ENCODE results near the gene GALNT3.

GALNT3 gene

DNA sequence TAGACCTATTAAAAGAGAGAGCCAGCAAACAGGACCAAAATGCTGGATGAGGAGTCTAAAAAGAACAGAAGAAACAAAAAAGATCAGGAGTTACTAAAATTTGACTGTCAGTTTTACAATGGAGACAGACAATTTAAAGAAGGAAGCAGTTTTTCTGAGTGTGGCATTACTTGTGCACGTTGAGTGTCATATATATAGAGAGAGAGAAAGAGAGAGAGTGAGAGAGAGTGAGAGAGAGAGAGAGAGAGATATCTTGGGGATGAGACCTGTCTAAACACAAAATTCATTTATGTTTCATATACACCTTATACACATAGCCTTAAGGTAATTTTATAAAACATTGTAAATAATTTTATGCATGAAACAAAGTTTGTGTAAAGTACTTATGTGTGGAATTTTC lies 2.1 kb upstream of the GALNT3 start:
- DNase-seq: no peak

DNA sequence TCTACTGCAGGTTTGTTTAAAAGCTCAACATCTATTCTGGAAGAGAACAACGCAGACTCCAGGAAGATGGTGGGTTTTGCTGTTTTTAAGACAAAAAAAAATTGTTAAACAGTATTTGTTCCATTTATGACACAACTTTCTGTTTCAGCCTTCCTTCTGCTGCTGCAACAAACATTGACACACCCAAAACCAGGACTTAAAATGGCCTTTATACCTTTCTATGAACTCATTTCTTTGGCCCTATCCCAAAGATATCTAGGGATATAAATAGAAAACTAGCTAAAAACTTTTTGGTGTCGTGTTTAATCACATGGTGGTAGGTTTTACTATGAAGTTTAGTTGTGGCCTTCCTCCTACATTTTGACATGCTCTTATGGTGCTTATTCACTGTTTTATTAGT lies 964 bp upstream of the GALNT3 start:
- no peak for DNase-seq

DNA sequence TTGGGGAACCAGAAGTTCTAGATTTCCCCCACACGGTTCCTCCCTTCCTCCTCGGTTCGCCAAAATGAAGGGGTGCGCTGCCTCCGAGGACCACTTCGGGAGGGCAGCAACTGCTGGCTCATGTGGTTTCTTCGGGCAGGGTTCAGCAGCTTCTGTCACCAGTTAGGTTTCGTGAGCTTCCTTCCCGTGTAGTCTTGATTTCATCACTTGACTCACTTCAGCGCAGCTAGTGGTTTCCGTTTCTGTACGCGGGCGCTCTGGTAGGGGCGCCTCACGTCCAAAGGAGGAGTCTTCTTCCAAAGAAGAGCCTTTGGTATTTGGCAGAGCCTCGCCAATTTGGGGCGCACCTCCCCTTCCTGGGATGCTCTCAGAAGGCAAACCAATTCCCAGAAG lies 485 bp upstream of the GALNT3 start:
- DNase-seq: peak; percentile 27

DNA sequence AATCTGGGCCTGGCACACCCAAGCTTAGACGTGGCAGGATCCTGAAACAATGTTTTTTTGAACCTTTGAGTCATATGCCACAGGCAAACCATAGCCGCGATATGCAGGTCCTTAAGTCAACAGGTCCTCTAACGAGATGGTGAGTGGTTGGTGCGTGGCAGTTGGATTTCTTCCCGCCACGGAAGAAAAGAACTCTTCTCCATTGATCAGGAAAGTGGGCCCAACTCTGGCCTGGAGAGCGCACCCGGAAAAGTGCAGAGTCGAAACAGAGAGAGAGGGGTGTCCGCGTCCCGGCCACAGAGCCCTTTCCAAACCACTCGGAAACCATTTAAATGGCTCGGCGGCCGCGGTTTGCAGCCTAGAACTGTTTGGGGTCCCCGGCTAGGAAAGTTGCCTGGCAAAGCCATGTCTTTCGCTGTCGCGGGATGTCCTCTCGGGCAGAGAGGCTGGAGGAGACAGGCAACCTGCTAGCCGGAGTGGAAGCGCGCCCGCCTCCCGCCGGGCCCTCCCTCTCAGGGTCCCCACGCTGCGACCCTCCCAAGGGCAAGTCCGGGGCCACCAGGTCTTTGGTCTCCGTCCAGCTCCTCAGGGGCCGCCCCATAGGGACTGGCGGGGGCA lies 777 bp downstream of the GALNT3 start:
- DNase-seq: no peak

DNA sequence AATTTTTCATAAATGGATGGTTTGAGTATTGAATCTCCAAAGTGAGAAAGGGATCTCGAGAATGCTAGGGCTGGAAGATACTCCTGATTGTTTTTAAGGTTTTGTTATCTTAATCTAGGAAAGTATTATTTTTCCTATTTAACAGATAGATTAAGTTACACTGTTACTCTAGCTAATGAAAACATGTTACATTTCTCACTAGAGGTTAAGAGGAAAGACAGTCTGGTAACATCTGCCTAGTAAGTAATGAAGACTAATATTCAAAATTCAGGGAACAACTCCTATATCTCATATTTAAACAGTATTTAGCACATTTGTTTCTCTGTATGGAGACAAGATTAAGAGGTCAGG lies 2.0 kb downstream of the GALNT3 start:
- no peak for DNase-seq

DNA sequence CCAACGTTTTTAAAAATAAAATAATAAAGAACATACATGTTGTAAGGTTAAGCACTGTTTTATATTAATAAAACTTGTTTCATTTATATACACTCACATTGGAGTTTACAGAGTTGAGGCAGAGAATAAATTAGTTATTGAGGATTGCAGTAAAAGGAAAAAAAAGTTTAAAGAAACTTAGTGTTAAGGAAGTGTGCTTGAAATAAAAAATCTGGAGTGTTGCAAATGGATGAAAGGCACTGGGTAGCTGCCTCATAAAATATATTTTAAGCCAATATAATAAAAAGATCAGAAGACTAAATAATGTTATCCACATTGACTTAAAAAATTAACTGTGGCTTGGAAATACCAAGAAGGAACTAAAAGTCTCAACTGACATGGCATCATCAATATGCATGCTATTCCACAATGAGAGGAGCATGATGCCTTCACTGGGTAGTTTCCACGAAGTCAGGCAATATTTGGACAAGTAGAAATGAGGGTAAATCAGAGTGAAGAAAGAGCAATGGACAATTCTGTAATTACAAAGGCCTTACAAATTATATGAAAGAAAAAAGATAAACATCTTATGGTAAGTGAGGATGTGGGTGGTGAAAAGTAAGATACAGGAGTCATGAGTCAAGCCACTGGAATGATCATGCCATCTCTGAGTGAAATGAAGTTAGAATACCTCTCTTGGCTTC lies 2.5 kb downstream of the GALNT3 start:
- no peak for DNase-seq

DNA sequence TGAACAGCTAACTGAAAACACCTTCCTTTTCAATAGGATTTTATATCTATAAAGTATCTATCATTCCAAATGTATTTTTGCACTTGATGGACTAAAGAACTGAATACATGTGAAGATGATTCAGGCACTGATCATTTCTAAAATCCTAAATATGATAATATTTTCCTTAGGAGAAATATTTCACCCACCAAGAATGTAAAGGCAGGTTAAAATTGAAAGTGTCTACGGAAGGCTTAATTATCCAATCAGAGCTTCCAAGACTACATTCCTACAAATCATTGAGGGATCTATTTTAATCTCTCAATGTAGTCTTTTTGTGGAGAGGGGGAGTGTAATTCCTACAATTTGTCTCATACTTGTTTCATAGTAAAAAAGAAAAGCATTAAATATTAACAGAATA lies 3.6 kb downstream of the GALNT3 start:
- no peak for DNase-seq

DNA sequence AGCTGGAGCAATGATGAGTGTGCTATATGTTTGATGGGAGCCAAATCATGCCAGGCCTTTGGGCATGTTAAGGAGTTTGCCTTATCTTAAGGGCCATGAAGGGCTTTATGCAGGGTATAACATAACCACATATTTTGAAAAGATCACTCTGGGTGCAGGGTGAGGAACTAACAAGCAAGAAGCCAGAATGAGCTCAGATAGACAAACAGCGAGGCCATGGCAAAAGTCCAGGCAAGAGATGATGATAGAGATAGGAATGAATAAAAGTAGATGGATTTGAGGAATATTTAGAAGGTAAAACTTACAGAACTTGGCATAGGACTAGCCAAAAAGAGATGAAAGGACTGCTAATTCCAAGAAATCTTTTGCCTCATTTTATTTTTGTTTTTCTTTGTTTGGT lies 6.7 kb downstream of the GALNT3 start:
- no peak for DNase-seq

DNA sequence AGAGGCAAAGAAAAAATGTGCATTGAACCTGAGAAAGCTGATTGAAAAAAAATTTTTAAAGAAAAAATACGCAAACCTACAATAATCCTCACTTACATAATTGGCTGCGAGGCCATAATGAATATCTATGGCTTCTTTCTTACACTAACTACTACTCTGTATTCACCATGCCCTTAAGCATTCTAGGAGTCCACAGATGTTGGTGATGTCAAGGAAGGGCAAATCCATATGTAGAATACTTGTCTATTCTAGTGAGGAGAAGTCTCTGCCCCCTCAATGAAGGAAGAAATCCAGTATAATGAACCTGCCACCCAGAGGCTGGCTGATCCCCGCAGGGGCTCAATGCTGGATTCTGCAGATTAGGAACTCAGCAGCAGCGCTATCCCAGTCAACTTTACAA lies 14.3 kb downstream of the GALNT3 start:
- DNase-seq: no peak

DNA sequence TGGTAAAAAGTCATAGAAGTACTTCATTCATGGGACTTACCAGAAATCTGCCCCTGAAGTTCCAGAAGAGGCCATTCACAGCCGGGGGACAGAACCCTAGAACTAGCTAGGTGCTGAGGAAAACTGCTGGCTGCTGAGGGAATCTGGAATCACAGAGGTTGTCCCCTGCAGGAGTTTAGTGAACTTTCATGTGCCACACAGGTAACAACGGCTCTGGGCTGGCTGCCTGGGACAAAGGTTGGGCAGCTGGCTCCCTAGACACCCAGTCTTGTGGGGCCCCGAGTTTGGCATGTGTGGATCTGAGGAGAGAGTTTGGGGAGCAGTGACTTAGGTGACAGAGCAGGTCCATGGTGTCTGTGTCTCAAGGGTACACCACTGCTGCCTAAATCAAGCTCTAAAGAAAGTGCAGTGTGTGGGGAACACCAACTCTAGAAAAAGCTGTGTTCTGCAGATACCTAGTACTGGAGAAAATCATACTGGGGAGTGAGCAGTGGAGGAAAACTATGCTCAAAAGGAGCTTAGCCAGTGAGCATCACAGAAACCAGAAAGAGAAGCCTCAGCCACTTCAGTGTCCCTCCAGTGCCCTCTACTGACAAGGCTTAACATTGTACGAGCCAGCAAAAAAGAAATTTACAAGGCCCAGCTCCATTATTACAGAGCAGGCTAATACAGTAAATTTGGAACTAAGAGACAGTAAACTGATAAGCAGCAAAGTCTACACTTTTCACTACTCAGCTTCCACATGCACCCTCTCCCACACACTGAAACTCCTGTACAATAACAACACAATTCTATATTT lies 15.2 kb downstream of the GALNT3 start:
- no peak for DNase-seq

DNA sequence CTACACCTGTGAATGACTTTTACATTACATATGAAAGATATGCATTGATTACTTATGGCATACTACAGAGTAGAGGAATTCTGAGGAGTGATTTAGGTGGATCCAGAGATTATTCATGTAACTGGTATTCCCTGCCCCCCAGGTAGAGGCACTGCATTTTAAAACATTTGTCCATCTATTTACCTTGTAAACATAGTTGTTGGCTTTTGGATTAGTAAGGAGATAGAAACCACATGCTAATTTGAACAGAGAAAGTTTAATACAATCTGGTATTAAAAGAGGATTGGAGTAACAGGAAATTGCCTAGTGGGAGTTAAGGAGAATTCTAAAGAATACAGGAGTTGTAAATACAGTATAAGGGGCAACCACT lies 15.9 kb downstream of the GALNT3 start:
- no peak for DNase-seq

DNA sequence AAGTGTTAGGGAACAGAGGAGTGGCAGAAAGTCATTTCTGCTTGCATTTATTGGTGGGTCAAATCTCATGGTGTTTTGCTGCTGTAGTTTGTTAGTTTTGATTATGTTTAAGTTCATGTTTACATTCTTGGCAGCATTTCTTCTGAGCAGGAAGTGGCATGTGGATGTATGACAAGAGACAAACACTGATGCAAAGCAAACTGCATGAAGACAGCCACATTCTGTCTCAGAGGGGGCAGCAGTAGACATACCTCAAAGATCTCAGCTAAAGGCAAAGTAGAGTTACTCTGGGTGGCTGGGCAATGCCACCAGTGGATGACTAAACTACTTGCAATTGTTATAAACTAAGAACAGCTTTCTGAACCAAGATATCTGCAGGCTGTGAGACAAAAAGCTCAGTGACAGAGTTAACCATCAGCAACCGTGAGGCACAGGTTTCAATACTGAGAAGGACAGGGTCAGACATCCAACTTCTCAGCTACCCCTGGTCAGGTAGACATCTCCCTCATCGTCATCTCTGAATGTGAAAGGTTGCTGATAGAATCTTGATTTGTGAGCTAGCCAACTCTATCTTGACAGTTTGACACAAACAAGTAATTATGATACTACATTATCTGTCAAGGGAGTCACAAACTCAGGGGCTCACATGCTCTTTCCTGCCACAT lies 16.4 kb downstream of the GALNT3 start:
- no peak for DNase-seq

DNA sequence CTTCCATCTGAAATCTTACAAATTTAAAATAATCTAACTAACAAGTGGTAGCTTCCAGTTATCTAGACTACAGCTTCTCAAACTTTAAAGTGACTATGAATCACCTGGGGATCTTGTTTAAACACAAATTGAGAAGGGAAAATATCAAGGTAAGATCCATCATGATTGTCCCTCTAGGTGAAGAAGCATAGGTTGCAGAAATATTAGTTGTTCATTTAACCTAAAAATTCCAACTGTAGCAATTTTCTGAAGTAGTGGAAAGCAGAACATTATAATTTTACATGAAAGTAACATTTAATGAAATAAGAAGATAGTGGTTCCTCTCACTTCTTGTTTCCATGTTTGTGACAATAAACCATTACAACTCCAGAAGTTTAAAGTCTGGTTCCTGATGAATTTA lies 17.3 kb downstream of the GALNT3 start:
- DNase-seq: no peak

DNA sequence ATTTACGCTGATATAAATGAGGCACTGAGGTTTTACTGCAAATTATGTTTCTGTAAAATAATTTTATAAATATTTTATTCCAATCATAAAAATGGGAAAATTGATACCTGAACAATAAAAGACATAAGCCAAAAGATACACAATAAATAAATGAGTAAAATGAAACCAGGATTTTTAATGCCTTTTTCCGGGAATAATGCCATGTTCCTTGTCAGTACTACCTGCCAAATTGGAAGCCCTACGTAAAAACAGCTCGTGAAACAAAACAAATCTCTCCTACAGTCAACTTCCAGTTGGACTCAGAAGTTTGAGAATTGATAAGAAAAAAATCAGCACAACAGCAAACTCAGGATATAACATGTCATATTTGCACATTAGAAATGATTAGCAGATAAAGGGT lies 18.0 kb downstream of the GALNT3 start:
- DNase-seq: no peak

DNA sequence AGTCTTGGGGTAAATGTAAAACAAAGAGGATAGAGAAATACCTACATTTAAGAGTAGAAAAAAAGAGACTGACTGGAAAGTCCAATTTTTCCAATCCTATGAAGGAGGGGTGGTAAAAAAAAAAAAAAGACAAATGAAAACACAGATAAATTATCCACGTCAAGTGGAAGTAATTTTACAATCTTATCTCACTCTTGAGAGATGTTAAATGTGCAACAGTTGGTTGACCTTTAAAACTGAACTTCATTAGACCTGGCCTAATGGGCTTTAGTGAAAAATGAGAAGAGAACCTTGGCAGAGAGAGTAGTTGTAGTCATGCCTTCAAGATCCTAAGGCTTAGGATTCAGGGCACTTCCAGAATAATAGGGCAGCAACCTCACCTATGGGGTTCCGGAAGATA lies 20.4 kb downstream of the GALNT3 start:
- DNase-seq: no peak

DNA sequence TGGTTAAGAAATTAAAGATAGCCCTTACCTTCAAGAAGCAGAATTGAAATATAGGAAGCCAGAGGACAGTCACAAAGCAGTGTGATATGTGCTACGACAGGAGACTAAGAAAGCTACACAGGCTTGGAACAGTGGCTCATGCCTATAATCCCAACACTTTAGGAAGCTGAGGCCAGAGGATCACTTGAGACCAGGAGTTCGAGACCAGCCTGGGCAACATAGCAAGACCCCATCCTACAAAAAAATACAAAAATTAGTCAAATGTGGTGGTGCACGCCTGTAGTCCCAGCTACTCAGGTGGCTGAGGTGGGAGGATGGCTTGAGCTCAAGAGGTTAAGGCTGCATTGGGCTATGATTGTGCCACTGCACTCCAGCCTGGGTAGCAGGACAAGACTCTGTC lies 21.9 kb downstream of the GALNT3 start:
- DNase-seq: no peak

DNA sequence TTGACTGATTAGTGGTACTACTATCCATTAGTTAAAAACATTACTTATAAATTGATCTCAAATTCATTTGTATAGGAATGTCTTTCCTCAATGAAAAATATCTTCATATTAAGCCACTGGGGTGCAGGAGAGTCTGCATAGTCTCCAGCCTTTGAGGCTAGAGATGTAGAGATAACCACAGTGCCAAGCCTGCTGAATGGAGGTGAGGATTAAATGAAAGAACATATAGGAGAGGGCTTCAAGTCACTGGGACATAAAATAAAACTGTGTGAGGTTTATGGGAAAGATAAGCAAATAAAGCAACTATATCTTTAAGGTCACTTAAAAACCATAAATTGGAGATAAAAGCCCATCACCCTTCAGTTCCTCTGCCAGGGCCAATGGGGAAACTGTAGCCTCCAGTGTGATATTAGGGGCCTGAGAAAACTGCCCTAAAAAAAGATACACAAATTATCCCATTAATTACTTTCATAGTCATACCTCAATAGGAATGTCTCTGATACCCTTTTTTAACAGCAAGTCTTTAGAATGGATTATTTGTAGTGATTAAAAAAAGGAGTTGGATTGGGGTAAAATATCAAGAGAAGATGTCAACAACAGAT lies 27.6 kb downstream of the GALNT3 start:
- no peak for DNase-seq

DNA sequence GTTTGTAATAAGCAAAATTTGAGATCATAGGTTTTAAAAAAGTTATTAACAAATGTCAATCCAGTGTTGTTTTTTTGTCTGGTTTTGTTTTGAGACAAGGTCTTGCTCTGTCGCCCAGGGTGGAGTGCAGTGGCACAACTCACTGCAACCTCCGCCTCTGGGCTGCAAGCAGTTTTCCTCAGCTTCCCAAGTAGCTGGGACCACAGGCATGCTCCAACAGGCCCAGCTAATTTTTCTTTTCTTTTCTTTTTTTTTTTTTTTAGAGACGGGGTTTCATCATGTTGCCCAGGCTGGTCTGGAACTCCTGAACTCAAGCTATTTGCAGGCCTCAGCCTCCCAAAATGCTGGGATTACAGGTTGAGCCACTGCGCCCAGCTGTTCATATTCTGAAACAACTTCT lies 31.3 kb downstream of the GALNT3 start:
- no peak for DNase-seq

DNA sequence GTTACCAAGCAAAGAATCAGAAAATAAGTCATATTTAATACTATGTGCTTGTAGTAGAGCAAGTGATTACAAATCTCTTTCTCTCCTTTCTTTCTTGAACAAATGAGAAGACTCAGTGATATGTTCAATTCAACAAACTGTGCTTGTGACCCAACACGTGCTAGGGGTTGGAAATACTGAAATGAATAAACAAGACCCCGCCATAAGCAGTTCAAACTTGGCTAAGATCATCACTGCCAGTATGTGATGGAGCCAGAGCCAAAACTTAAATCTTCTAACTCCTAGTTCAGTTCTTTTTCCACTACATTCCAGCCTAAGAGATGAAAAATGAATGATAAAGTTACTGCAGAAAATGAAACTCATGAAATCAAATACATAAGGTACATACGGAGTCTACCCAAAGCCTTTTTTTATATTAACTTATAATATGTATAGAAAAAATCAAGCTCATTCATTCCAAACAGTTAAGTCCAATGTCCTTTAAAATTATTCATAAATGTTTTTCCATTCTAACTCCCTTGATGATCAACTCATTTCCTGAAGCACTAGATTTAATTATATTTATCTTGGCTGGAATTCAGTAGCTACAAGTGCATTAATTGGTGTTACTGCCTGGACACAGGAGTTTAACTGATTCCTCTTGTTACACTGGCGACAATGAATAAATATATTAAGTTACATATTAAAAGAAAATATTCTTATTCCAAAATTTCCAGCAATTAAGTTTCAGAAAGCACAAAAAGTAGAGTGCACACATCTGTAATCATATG lies 36.0 kb downstream of the GALNT3 start:
- no peak for DNase-seq

DNA sequence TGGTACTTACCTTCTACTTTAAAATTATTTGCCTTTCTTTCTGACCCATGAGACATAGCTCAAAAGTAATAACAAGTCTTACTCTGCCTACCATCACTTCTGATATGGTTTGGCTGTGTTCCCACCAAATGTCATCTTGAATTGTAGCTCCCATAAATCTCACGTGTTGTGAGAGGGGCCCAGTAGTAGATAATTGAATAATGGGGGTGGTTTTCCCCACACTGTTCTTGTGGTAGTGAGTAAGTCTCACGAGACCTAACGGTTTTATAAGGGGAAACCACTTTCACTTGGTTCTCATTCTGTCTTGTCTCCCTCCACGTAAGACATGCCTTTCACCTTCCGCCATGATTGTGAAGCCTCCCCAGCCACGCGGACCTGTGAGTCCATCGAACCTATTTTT lies 47.5 kb downstream of the GALNT3 start:
- no peak for DNase-seq

DNA sequence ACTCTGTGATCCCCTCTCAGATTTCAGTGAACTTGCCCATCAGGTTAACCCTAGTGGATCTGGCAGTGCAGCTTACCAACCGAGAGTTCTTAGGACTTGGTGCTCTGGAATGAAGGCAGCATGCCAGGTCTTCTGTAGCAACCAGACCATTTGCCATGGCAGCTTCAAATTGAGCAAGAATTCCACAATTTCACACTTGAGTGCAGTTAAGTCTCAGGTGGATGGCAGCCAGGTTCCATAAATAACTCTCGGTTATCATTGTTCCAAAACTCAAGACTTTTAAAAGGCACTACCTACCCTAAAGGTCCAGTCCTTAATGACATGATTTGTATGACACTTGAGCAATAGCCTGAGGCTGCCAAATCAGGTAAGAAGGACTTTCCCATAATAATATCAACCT lies 48.1 kb downstream of the GALNT3 start:
- no peak for DNase-seq

DNA sequence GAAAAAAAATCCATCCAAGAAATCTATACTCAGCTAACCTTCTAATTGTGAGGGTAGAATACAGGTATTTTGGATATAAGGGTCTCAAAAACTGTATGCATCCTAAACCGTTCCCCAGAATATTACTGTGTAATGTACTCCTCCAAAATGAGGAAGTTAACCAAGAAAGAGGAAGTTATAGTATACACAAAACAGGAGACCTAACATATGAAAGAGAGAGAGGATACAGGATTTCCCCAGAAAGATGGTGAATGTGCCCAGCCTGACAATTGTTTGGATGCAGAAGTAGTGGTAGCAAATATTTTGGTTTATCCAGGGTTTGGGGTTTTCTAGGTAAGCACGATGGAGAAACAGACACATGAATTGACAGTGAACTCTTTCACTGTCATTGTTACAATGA lies 50.6 kb downstream of the GALNT3 start:
- DNase-seq: no peak

DNA sequence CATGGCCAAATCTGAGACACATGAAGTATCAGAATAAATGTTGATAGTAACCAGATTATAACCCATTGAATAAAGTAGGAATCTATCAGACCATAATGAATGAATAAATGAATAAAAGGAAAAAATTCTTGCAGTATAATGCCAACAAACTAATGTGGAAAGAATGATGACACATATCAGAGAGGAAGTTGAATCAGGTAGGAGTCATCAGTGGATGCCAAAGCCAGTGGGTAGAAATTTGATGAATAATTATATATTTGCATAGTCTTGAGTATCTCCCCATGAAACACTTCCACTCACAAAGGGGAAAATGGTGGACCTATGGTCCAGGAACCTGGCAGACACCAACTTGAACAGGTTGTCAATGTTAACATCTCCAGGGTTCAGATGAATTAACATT lies 68.6 kb downstream of the GALNT3 start:
- DNase-seq: no peak
